HG03442 (cell line): Measurements from ENCODE around the gene PBX1.
A peak's percentile ranks its signal among the peaks of the same experiment; 100 is the strongest.

Experiments
- ATAC-seq: cut with Tn5 transposase; IDR thresholded peaks from one replicate; pipeline ENCODE4 v1.9.1; 2021; ENCODE audit warnings: mild to moderate bottlenecking, moderate library complexity; ENCODE audit not compliant: unreplicated experiment

The PBX1 gene

GRCh38 chr1:164713456-164714207 lies 154.6 kb downstream of the PBX1 start:
- ATAC-seq = no peak

GRCh38 chr1:164716992-164717703 lies 158.2 kb downstream of the PBX1 start:
- ATAC-seq = peak; percentile 88

GRCh38 chr1:164718821-164719220 lies 159.8 kb downstream of the PBX1 start:
- ATAC-seq = no peak

- ATAC-seq = no peak
Measured at GRCh38 chr1:164719676-164720439, 160.9 kb downstream of the PBX1 start.

GRCh38 chr1:164720440-164721227 lies 161.7 kb downstream of the PBX1 start:
- ATAC-seq = no peak

GRCh38 chr1:164721228-164721496 lies 162.2 kb downstream of the PBX1 start:
- no peak for ATAC-seq

- no peak for ATAC-seq
Measured at GRCh38 chr1:164723296-164723798, 164.4 kb downstream of the PBX1 start.

- no peak for ATAC-seq
Measured at GRCh38 chr1:164725401-164725800, 166.4 kb downstream of the PBX1 start.

- no peak for ATAC-seq
Measured at GRCh38 chr1:164726235-164726634, 167.3 kb downstream of the PBX1 start.

GRCh38 chr1:164728719-164729118 lies 169.7 kb downstream of the PBX1 start:
- ATAC-seq = no peak

- ATAC-seq = no peak
Measured at GRCh38 chr1:164731161-164731876, 172.3 kb downstream of the PBX1 start.

GRCh38 chr1:164733070-164733469 lies 174.1 kb downstream of the PBX1 start:
- ATAC-seq = no peak

- ATAC-seq = no peak
Measured at GRCh38 chr1:164733734-164734133, 174.8 kb downstream of the PBX1 start.

- no peak for ATAC-seq
Measured at GRCh38 chr1:164735315-164736052, 176.5 kb downstream of the PBX1 start.

GRCh38 chr1:164736137-164736536 lies 177.2 kb downstream of the PBX1 start:
- no peak for ATAC-seq

GRCh38 chr1:164739189-164739588 lies 180.2 kb downstream of the PBX1 start:
- no peak for ATAC-seq

GRCh38 chr1:164740000-164740526 lies 181.1 kb downstream of the PBX1 start:
- ATAC-seq = no peak

- ATAC-seq = no peak
Measured at GRCh38 chr1:164742745-164743144, 183.8 kb downstream of the PBX1 start.

- no peak for ATAC-seq
Measured at GRCh38 chr1:164743976-164744375, 185.0 kb downstream of the PBX1 start.
